Hepatocyte (in vitro differentiated cells): ENCODE results near the gene WDR17. TPM values are rescaled to one million over a fixed set of nuclear protein-coding genes. Genes with fewer than 3 reads are reported as not detected.

Experiments
- DNase-seq: peaks from one replicate; pipeline ENCODE4 v3.0.0-alpha.2; 2016; ENCODE audit warnings: low spot score
- H2AFZ ChIP-seq: fragments of 200-600 bp; sonication (generic); 2 replicates; pipeline ENCODE4 v1.6.0; 2016; ENCODE audit warnings: antibody characterized with exemption, mild to moderate bottlenecking
- H3K27ac ChIP-seq: fragments of 200-600 bp; sonication (generic); 2 replicates; pipeline ENCODE4 v1.5.1; 2016; ENCODE audit warnings: mild to moderate bottlenecking
- H3K27me3 ChIP-seq: fragments of 200-600 bp; sonication (generic); 2 replicates; pipeline ENCODE4 v1.6.1; 2016
- H3K36me3 ChIP-seq: fragments of 200-600 bp; sonication (generic); replicated peaks from 2 replicates; pipeline ENCODE4 v1.5.1; 2016; ENCODE audit warnings: low read depth; ENCODE audit not compliant: insufficient read depth
- H3K4me1 ChIP-seq: fragments of 200-600 bp; sonication (generic); 2 replicates; pipeline ENCODE4 v1.5.1; 2016; ENCODE audit warnings: mild to moderate bottlenecking, moderate library complexity; ENCODE audit not compliant: insufficient read depth
- H3K4me2 ChIP-seq: fragments of 200-600 bp; sonication (generic); 2 replicates; pipeline ENCODE4 v1.6.0; 2016
- H3K4me3 ChIP-seq: fragments of 200-600 bp; sonication (generic); 2 replicates; pipeline ENCODE4 v1.5.1; 2016; ENCODE audit warnings: mild to moderate bottlenecking
- H3K79me2 ChIP-seq: fragments of 200-600 bp; sonication (generic); 2 replicates; pipeline ENCODE4 v1.6.0; 2017; ENCODE audit warnings: mild to moderate bottlenecking
- H3K9me2 ChIP-seq: fragments of 200-600 bp; sonication (generic); replicated peaks from 2 replicates; pipeline ENCODE4 v1.6.0; 2017; ENCODE audit warnings: mild to moderate bottlenecking; ENCODE audit not compliant: insufficient read depth
- H3K9me3 ChIP-seq: fragments of 200-600 bp; sonication (generic); 2 replicates; pipeline ENCODE4 v1.5.1; 2016; ENCODE audit warnings: low read depth, mild to moderate bottlenecking
- H4K20me1 ChIP-seq: fragments of 200-600 bp; sonication (generic); 2 replicates; pipeline ENCODE4 v1.6.0; 2016; ENCODE audit warnings: mild to moderate bottlenecking; ENCODE audit not compliant: insufficient read depth, poor library complexity, severe bottlenecking
- CTCF ChIP-seq: fragments of 200-600 bp; sonication (generic); IDR thresholded peaks from 2 replicates; pipeline ENCODE4 v1.5.1; 2016; ENCODE audit warnings: antibody characterized with exemption, mild to moderate bottlenecking; ENCODE audit not compliant: poor library complexity
- EZH2 ChIP-seq: fragments of 200-600 bp; sonication (generic); IDR thresholded peaks from 2 replicates; pipeline ENCODE4 v1.6.1; 2016; ENCODE audit warnings: antibody characterized with exemption, mild to moderate bottlenecking, borderline replicate concordance
- EZH2phosphoT487 ChIP-seq: fragments of 200-600 bp; sonication (generic); IDR thresholded peaks from one replicate; pipeline ENCODE4 v1.6.1; 2018; ENCODE audit warnings: antibody characterized with exemption, mild to moderate bottlenecking, low read depth, moderate library complexity; ENCODE audit not compliant: unreplicated experiment, severe bottlenecking
- WGBS: methylation state at CpG from one replicate; pipeline ENCODE4 v1.1.6; 2016; ENCODE audit warnings: low lambda C conversion rate; ENCODE audit errors: missing lambda C conversion rate; 5-methylcytosine and 5-hydroxymethylcytosine counted together
- polyA plus RNA-seq: library from polyadenylated mRNA; unstranded; fragments of >200 nt; fragmentation: Nextera tagmentation; extraction: Ambion mirVana; gene quantifications from 2 replicates; pipeline ENCODE4 v1.2.1, GENCODE V29; 2016
- total RNA-seq: library from RNA; depleted of rRNA; stranded (reverse); fragments of >200 nt; gene quantifications from 2 replicates; pipeline ENCODE4 v1.2.3, GENCODE V29; 2014

The WDR17 gene
- total and polyA plus RNA-seq, 2 experiments from 2014 or later = 0.63 to 1.1 TPM

DNA sequence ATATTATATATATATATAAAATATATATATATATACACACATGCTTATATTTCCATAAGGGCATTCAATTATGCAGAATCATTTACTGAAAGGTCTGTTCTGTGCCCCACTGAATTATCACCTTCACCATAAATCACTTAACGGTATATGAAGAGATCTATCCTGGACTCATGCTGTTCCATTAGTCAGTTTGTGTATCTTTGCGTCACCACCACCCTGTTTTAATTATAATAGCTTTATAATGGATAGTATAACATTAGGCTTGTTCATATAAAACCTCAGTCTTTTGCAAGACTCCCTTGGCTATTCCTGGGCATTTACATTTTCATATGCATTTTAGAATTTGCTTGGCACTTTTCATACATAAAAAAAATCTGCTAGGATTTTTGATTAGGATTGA is 19.1 kb downstream of the WDR17 start:
- Histone ChIP-seq H3K79me2 (no peaks in the 10 kb centered on the region), H3K4me1 (no peaks in the 10 kb centered on the region), H4K20me1 (no peaks in the 10 kb centered on the region), H3K9me2 (no peaks in the 10 kb centered on the region), H3K4me3 (no peak overlapping the region), H3K36me3 (no peaks in the 10 kb centered on the region), H3K9me3 (no peaks in the 10 kb centered on the region), H3K27ac (no peak overlapping the region), H3K27me3 (no peaks in the 10 kb centered on the region), H3K4me2 (no peak overlapping the region), H2AFZ (no peak overlapping the region)
- no peak for TF ChIP-seq EZH2
- no peak for TF ChIP-seq CTCF
- TF ChIP-seq EZH2phosphoT487 = no peak
- no peak for DNase-seq
- 57% methylated on average over 2 of the region's 2 CpGs for WGBS

DNA sequence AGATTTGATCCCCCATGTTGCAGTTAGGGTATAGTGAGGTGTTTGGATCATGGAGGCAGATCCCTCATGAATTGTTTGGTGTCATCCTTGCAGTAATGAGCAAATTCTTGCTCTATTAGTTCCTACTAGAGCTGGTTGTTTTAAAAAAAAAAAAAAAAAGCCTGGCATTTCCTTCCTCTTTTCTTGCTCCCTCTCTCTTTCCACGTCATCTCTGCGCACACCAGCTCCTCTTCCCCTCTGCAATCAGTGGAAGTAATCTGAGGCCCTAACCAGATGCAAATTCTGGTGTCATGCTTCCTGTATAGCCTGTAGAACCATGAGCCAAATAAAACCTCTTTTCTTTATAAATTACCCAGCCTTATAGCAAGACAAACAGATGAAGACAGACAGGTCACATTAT is 24.5 kb downstream of the WDR17 start:
- Histone ChIP-seq H4K20me1 (no peaks in the 10 kb centered on the region), H3K9me3 (no peaks in the 10 kb centered on the region), H3K9me2 (no peaks in the 10 kb centered on the region), H3K27ac (no peak overlapping the region), H3K4me1 (no peaks in the 10 kb centered on the region), H3K27me3 (no peaks in the 10 kb centered on the region), H3K36me3 (no peaks in the 10 kb centered on the region), H2AFZ (no peak overlapping the region), H3K79me2 (no peaks in the 10 kb centered on the region), H3K4me2 (no peak overlapping the region), H3K4me3 (no peak overlapping the region)
- no peak for TF ChIP-seq EZH2
- TF ChIP-seq CTCF = no peak
- no peak for TF ChIP-seq EZH2phosphoT487
- DNase-seq = no peak
- 97% methylated on average over 2 of the region's 2 CpGs for WGBS

DNA sequence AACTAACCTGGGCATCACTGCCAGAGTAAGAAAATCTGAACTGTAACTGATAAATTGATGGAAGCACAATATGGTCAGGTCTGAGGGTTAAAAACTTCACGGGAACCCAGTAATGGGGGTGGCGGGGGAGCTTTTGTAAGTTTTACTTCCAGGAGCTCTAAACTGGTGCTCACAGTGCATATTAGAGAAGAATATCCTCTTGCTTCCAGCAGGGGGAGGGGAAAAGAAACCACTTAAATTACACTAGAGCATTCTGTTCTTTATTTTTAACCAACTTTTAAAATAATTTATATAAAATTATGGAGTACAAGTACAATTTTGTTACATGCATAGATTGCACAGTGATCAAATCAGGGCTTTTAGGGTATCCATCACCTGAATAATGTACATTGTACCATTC is 33.7 kb downstream of the WDR17 start:
- Histone ChIP-seq H2AFZ (no peak overlapping the region), H3K9me2 (no peaks in the 10 kb centered on the region), H3K79me2 (no peaks in the 10 kb centered on the region), H3K4me2 (no peak overlapping the region), H4K20me1 (no peaks in the 10 kb centered on the region), H3K9me3 (no peaks in the 10 kb centered on the region), H3K4me3 (no peak overlapping the region), H3K27ac (no peak overlapping the region), H3K4me1 (no peaks in the 10 kb centered on the region), H3K27me3 (no peaks in the 10 kb centered on the region), H3K36me3 (no peaks in the 10 kb centered on the region)
- no peak for DNase-seq
- TF ChIP-seq CTCF = no peak
- no peak for TF ChIP-seq EZH2phosphoT487
- TF ChIP-seq EZH2 = no peak
- 86% methylated on average over 2 of the region's 2 CpGs for WGBS

DNA sequence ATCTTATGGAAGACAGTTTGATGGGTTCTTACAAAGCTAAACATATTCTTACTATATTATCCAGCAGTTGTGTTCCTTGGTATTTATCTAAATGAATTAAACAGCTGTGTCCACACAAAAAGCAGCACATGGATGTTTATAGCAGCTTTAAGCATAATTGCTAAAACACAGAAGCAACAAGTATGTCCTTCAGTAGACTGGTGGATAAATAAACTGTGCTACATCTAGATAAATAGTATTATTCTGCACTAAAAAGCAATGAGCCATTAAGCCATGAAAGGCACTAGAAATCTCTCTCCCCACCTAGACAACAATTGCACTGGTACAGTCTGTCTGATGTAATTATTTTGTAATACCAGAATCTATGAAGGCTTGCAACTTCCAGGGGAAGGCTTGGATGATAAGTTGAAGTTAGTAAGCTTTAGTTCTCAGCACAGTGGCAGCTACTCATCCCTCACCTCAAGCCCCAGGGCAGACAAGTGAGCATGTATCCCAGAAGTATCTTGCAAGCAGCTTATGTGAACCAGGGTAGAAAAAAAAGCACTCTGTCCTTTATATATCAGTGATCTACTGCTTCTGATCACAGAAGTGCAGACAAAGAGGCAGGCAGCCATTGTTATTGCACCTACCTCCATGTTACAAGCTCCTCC is 36.9 kb downstream of the WDR17 start:
- no peak for TF ChIP-seq EZH2
- TF ChIP-seq CTCF = no peak
- TF ChIP-seq EZH2phosphoT487 = no peak
- Histone ChIP-seq H3K9me3 (no peaks in the 10 kb centered on the region), H3K36me3 (no peaks in the 10 kb centered on the region), H4K20me1 (no peaks in the 10 kb centered on the region), H3K4me3 (no peak overlapping the region), H3K4me1 (no peaks in the 10 kb centered on the region), H3K27me3 (no peaks in the 10 kb centered on the region), H3K4me2 (no peak overlapping the region), H2AFZ (no peak overlapping the region), H3K79me2 (no peaks in the 10 kb centered on the region), H3K27ac (no peak overlapping the region), H3K9me2 (no peaks in the 10 kb centered on the region)
- no peak for DNase-seq
